H1 (cell line): ENCODE results near the gene ABL2. TPM values are rescaled to one million over a fixed set of nuclear protein-coding genes. Genes with fewer than 3 reads are reported as not detected.

Experiments used
- CTCF ChIA-PET: fragments of 300-600 bp; sonication (Branson Sonifier 250); formaldehyde crosslinking; loops from one replicate; lab custom pipeline; 2021; ENCODE audit not compliant: partially characterized antibody; lab: Charles Lee
- POLR2A ChIA-PET: fragments of 300-600 bp; sonication (Branson Sonifier 250); formaldehyde crosslinking; loops from one replicate; lab custom pipeline; 2021; ENCODE audit warnings: inconsistent platforms; ENCODE audit not compliant: partially characterized antibody; lab: Charles Lee
- DNase-seq, 2 experiments: peaks; one replicate each; pipeline versions ENCODE4 v3.0.0 to v3.0.0-alpha.2; 2010 to 2022; ENCODE audit warnings: low spot score in 2 of 2, low read depth in 1 of 2, mixed read lengths in 1 of 2
- FAIRE-seq: peaks from 2 replicates; lab custom pipeline; 2011; peaks lifted over from hg19 to GRCh38; lab: Jason Lieb, UNC
- H2AFZ ChIP-seq: 2 replicates; pipeline ENCODE4 v1.8.1; 2012; ENCODE audit warnings: low read length, inconsistent platforms
- H2AK5ac ChIP-seq: 2 replicates; pipeline ENCODE4 v1.6.1; 2013; ENCODE audit warnings: low read depth, low read length
- H2BK120ac ChIP-seq: replicated peaks from 2 replicates; pipeline ENCODE3; 2013; ENCODE audit warnings: low read depth, low read length, inconsistent platforms
- H2BK12ac ChIP-seq: 2 replicates; pipeline ENCODE4 v1.6.1; 2013; ENCODE audit warnings: low read depth, low read length
- H2BK15ac ChIP-seq: 2 replicates; pipeline ENCODE4 v1.6.1; 2013; ENCODE audit warnings: low read length
- H2BK20ac ChIP-seq: 2 replicates; pipeline ENCODE4 v1.6.1; 2013; ENCODE audit warnings: low read length
- H2BK5ac ChIP-seq: 2 replicates; pipeline ENCODE4 v1.6.1; 2013; ENCODE audit warnings: low read depth, low read length
- H3K14ac ChIP-seq: 2 replicates; pipeline ENCODE4 v1.6.1; 2013; ENCODE audit warnings: inconsistent platforms; ENCODE audit not compliant: insufficient read length
- H3K18ac ChIP-seq: 2 replicates; pipeline ENCODE4 v1.6.1; 2013; ENCODE audit warnings: low read length; ENCODE audit errors: extremely low read depth
- H3K23ac ChIP-seq: 2 replicates; pipeline ENCODE4 v1.6.1; 2013; ENCODE audit warnings: inconsistent platforms; ENCODE audit not compliant: insufficient read length
- H3K23me2 ChIP-seq: 2 replicates; pipeline ENCODE4 v1.6.1; 2013; ENCODE audit warnings: low read depth, low read length
- H3K27ac ChIP-seq: 2 replicates; pipeline ENCODE4 v1.6.1; 2011; ENCODE audit warnings: low read depth, low read length, inconsistent platforms
- H3K27me3 ChIP-seq, 4 experiments: replicated peaks in 1 of 4; 1 replicate in 1 of 4; 2 replicates in 3 of 4; pipeline versions ENCODE4 v1.6.1 to v1.8.1; 2011 to 2013; ENCODE audit warnings: low read length in 3 of 4, mild to moderate bottlenecking in 3 of 4, inconsistent platforms in 2 of 4, mixed read lengths in 2 of 4, moderate library complexity in 1 of 4; ENCODE audit not compliant: control insufficient read depth in 3 of 4, insufficient read depth in 3 of 4; ENCODE audit errors: extremely low read depth in 1 of 4
- H3K36me3 ChIP-seq, 4 experiments: 2 replicates each; pipeline versions ENCODE4 v1.6.1 to v1.8.1; 2011 to 2013; ENCODE audit warnings: mild to moderate bottlenecking in 4 of 4, low read length in 3 of 4, moderate library complexity in 2 of 4, control low read depth in 1 of 4, inconsistent platforms in 1 of 4; ENCODE audit not compliant: insufficient read depth in 4 of 4, control insufficient read depth in 2 of 4
- H3K4ac ChIP-seq: replicated peaks from 2 replicates; pipeline ENCODE3; 2013; ENCODE audit warnings: low read length, low read depth, mixed read lengths, inconsistent platforms; ENCODE audit not compliant: insufficient read length
- H3K4me1 ChIP-seq, 4 experiments: replicated peaks in 1 of 4; 1 replicate in 1 of 4; 2 replicates in 3 of 4; pipeline versions ENCODE4 v1.6.1 to v1.8.1; 2011 to 2013; ENCODE audit warnings: low read length in 3 of 4, inconsistent platforms in 2 of 4, mixed read lengths in 1 of 4; ENCODE audit not compliant: insufficient read depth in 4 of 4, control insufficient read depth in 3 of 4
- H3K4me2 ChIP-seq, 2 experiments: 2 replicates each; pipeline versions ENCODE4 v1.6.1 to v1.8.1; 2011 to 2013; ENCODE audit warnings: low read depth in 2 of 2, low read length in 2 of 2, control low read depth in 1 of 2, inconsistent platforms in 1 of 2, mild to moderate bottlenecking in 1 of 2; ENCODE audit not compliant: insufficient read depth in 1 of 2
- H3K4me3 ChIP-seq, 4 experiments: fragments of 200-600, 300-600 bp in 1 of 4; sonication (generic), shearing (Covaris generic), sonication (Bioruptor Twin) in 1 of 4; 2 replicates each; pipeline versions ENCODE4 v1.5.1 to v1.8.1; 2011 to 2016; ENCODE audit warnings: low read length in 4 of 4, low read depth in 3 of 4, control low read depth in 2 of 4, inconsistent platforms in 2 of 4, mild to moderate bottlenecking in 2 of 4, mixed read lengths in 1 of 4, moderate library complexity in 1 of 4; ENCODE audit not compliant: insufficient read depth in 2 of 4; ENCODE audit errors: extremely low read depth in 1 of 4
- H3K56ac ChIP-seq: replicated peaks from 2 replicates; pipeline ENCODE3; 2013; ENCODE audit warnings: low read depth, mild to moderate bottlenecking, mixed read lengths, low read length, inconsistent platforms; ENCODE audit not compliant: insufficient read length
- H3K79me1 ChIP-seq: 2 replicates; pipeline ENCODE4 v1.6.1; 2013; ENCODE audit warnings: low read depth, low read length, control low read depth
- H3K79me2 ChIP-seq, 2 experiments: 2 replicates each; pipeline versions ENCODE4 v1.6.1 to v1.8.1; 2012 to 2013; ENCODE audit warnings: low read length in 2 of 2, mild to moderate bottlenecking in 2 of 2, inconsistent platforms in 1 of 2; ENCODE audit not compliant: insufficient read depth in 2 of 2, control insufficient read depth in 1 of 2
- H3K9ac ChIP-seq, 4 experiments: replicated peaks in 1 of 4; 1 replicate in 1 of 4; 2 replicates in 3 of 4; pipeline versions ENCODE4 v1.6.1 to v1.8.1; 2011 to 2013; ENCODE audit warnings: low read depth in 3 of 4, low read length in 3 of 4, control low read depth in 2 of 4, mild to moderate bottlenecking in 2 of 4, moderate library complexity in 2 of 4, inconsistent platforms in 1 of 4; ENCODE audit errors: extremely low read depth in 1 of 4
- H3K9me3 ChIP-seq, 2 experiments: 2 replicates each; pipeline versions ENCODE4 v1.6.1 to v1.8.1; 2012 to 2013; ENCODE audit warnings: mild to moderate bottlenecking in 2 of 2, moderate library complexity in 2 of 2, control low read depth in 1 of 2, inconsistent platforms in 1 of 2, low read depth in 1 of 2, low read length in 1 of 2, mixed read lengths in 1 of 2; ENCODE audit not compliant: insufficient read depth in 2 of 2
- H4K20me1 ChIP-seq, 2 experiments: replicated peaks in 1 of 2; 2 replicates each; pipeline versions ENCODE3 to v1.8.1; 2011 to 2013; ENCODE audit warnings: inconsistent platforms in 2 of 2, low read length in 2 of 2, mild to moderate bottlenecking in 1 of 2; ENCODE audit not compliant: insufficient read depth in 2 of 2, control insufficient read depth in 1 of 2
- H4K5ac ChIP-seq: 2 replicates; pipeline ENCODE4 v1.6.1; 2013; ENCODE audit warnings: low read length, low read depth, mixed read lengths, inconsistent platforms; ENCODE audit not compliant: insufficient read length
- H4K8ac ChIP-seq: 2 replicates; pipeline ENCODE4 v1.8.0; 2013; ENCODE audit warnings: mild to moderate bottlenecking, moderate library complexity, low read length, inconsistent platforms; ENCODE audit not compliant: insufficient read depth; ENCODE audit errors: extremely low read depth
- H4K91ac ChIP-seq: replicated peaks from 2 replicates; pipeline ENCODE3; 2013; ENCODE audit warnings: low read length, mixed read lengths, inconsistent platforms; ENCODE audit not compliant: insufficient read length
- ASH2L ChIP-seq: fragments of 200-600, 300-600 bp; sonication (generic); IDR thresholded peaks from one replicate; pipeline ENCODE4 v1.7.1; 2017; ENCODE audit warnings: low read length
- ATF2 ChIP-seq: IDR thresholded peaks from 2 replicates; pipeline ENCODE4 v1.6.1; 2012; ENCODE audit warnings: low read length, inconsistent platforms
- E2F6 ChIP-seq: IDR thresholded peaks from 2 replicates; pipeline ENCODE4 v1.6.1; 2012; ENCODE audit warnings: inconsistent platforms
- EP300 ChIP-seq, 2 experiments: IDR thresholded peaks; 1 replicate in 1 of 2; 2 replicates in 1 of 2; pipeline ENCODE4 v1.6.1; 2011 to 2012; ENCODE audit warnings: low read depth in 2 of 2, low read length in 2 of 2, mild to moderate bottlenecking in 2 of 2, borderline replicate concordance in 1 of 2, inconsistent platforms in 1 of 2, moderate library complexity in 1 of 2
- MAX ChIP-seq: IDR thresholded peaks from 2 replicates; pipeline ENCODE4 v1.6.1; 2012; ENCODE audit warnings: inconsistent platforms
- NRF1 ChIP-seq: IDR thresholded peaks from 2 replicates; pipeline ENCODE4 v1.6.1; 2011; ENCODE audit warnings: mild to moderate bottlenecking, low read depth, low read length, improper control_type of control experiment
- RBBP5 ChIP-seq: IDR thresholded peaks from 2 replicates; pipeline ENCODE4 v1.7.1; 2012; ENCODE audit warnings: low read depth, mild to moderate bottlenecking, inconsistent platforms, low read length, moderate library complexity, borderline replicate concordance
- TAF1 ChIP-seq: IDR thresholded peaks from 2 replicates; pipeline ENCODE4 v1.6.1; 2011; ENCODE audit warnings: mild to moderate bottlenecking, low read depth, low read length
- TBP ChIP-seq: IDR thresholded peaks from 2 replicates; pipeline ENCODE4 v1.6.1; 2011; ENCODE audit warnings: low read depth, low read length, improper control_type of control experiment
- WGBS, 2 experiments: shearing (Covaris generic) in 1 of 2; methylation state at CpG; one replicate each; pipeline versions ENCODE4 v1.1.6 to v1.1.7; 2013 to 2015; ENCODE audit warnings: low lambda C conversion rate in 2 of 2, mixed read lengths in 2 of 2, inconsistent platforms in 1 of 2, low coverage in 1 of 2, missing lambda C conversion rate in 1 of 2; ENCODE audit not compliant: insufficient replicate concordance in 2 of 2, insufficient coverage in 1 of 2, insufficient read length in 1 of 2; ENCODE audit errors: extremely low coverage in 1 of 2, missing lambda C conversion rate in 1 of 2; 5-methylcytosine and 5-hydroxymethylcytosine counted together
- polyA plus RNA-seq, 7 experiments: library from polyadenylated mRNA; depleted of rRNA in 3 of 7; stranded (reverse) in 5 of 7; unstranded in 2 of 7; fragments of >200 nt in 5 of 7; fragments of 200-250 nt in 2 of 7; gene quantifications; 1 replicate in 5 of 7; 2 replicates in 1 of 7; 4 replicates in 1 of 7; pipeline versions ENCODE4 v1.2.1 to v1.2.3, GENCODE V29; 2011 to 2013; ENCODE audit warnings: missing spikeins in 2 of 7, mixed read lengths in 2 of 7
- total RNA-seq: library from RNA; stranded (reverse); fragmentation: NEBNext Ultra II Directional; extraction: Animal tissue kit (Norgen Biotek cat#: 25700); gene quantifications from 2 replicates; pipeline ENCODE4 v1.2.1, GENCODE V29; 2021

Gene ABL2
- total and polyA plus RNA-seq, 2 of the 8 experiments (the other 6 are each of a cell fraction or from before 2014, with no cell fraction given) = 4.5 to 19.1 TPM

GRCh38 chr1:179087665-179088064, 141.8 kb downstream of the ABL2 start:
- no peak overlapping the region for H3K23ac ChIP-seq
- no peak overlapping the region for H2BK12ac ChIP-seq
- no peak overlapping the region; the same call in 1 of the 2 replicates for H2BK15ac ChIP-seq
- no peak overlapping the region for H2BK120ac ChIP-seq
- no peak overlapping the region for H2AK5ac ChIP-seq
- H3K4me3 ChIP-seq = peak overlapping the region; percentile 34 to 57 (median 46)
- H4K8ac ChIP-seq = peak overlapping the region; percentile 26; the same call in 1 of the 2 replicates
- peaks cover 5 to 7% of the 10 kb centered on the region in 2 experiments for H4K20me1 ChIP-seq
- H2BK20ac ChIP-seq = no peak overlapping the region
- H3K79me1 ChIP-seq = peaks cover 8% of the 10 kb centered on the region
- H3K4me1 ChIP-seq = peaks cover 0 to 23% (median 15%) of the 10 kb centered on the region in 4 experiments; a peak in 6 of 7 replicates
- no peak overlapping the region for H3K4ac ChIP-seq
- peaks cover 3% of the 10 kb centered on the region for H3K23me2 ChIP-seq
- H2AFZ ChIP-seq = no peak overlapping the region
- CTCF ChIA-PET = interaction anchor here (0.7 to 5.7 kb wide), 8 partner anchors 9 to 555 kb away, joined by 3 to 41 read pairs (median 4); no protein-coding TSS in a partner anchor
- H3K27me3 ChIP-seq = no peaks in the 10 kb centered on the region
- peaks cover 0 to 7% (median 4%) of the 10 kb centered on the region in 4 experiments; a peak in 3 of 8 replicates for H3K36me3 ChIP-seq
- H3K56ac ChIP-seq = peak overlapping the region; percentile 59
- H3K9me3 ChIP-seq = no peaks in the 10 kb centered on the region
- H3K27ac ChIP-seq = peak overlapping the region; percentile 71; the same call in 1 of the 2 replicates
- peak overlapping the region in 3 of 4 experiments; percentile 28 to 36 (median 29); a peak in 4 of 7 replicates for H3K9ac ChIP-seq
- FAIRE-seq (no peak), DNase-seq (peak; percentile 75 to 85)
- H3K79me2 ChIP-seq = peaks cover 0 to 17% of the 10 kb centered on the region in 2 experiments; a peak in 1 of 4 replicates
- H4K5ac ChIP-seq = peak overlapping the region; percentile 91
- no peak overlapping the region for H3K14ac ChIP-seq
- H3K18ac ChIP-seq = no peak overlapping the region; the same call in 1 of the 2 replicates
- 38% methylated on average over 11 of the region's 11 CpGs; no CpG with 5 or more reads in 1 of the 2 experiments for WGBS, 2 experiments
- POLR2A ChIA-PET = interaction anchor here (0.6 to 1.0 kb wide), 3 partner anchors 10 to 206 kb away, joined by 3 read pairs; partner anchors contain the start of gene SOAT1
- H3K4me2 ChIP-seq = peak overlapping the region; percentile 73
- peak overlapping the region; percentile 73; the same call in 1 of the 2 replicates for H2BK5ac ChIP-seq
- H4K91ac ChIP-seq = no peak overlapping the region
- peak; percentile 43 for TF ChIP-seq TBP
- TF ChIP-seq RBBP5 = peak; percentile 50; the same call in 1 of the 2 replicates
- TF ChIP-seq MAX = peak; percentile 71
- TF ChIP-seq ASH2L = peak; percentile 40
- TF ChIP-seq EP300 (IDR thresholded peaks at IDR 0.05; ENCODE audit: borderline replicate concordance in 1 of 2, low read depth in 2 of 2, low read length in 2 of 2) = peak in 1 of 2 experiments; percentile 7; a peak in 1 of 3 replicates
- no peak for TF ChIP-seq ATF2
- TF ChIP-seq TAF1 = no peak
- TF ChIP-seq E2F6 = peak; percentile 21; the same call in 1 of the 2 replicates
- TF ChIP-seq NRF1 = 0 out of 2 replicates have a peak, but pooled peaks have one; percentile 8
